NCI-H526 treated with DMSO at 0.1 percent for 48 hours (cell line): ENCODE measurements around the gene PCNT.

ENCODE experiments used
- DNase-seq: peaks from one replicate; lab custom pipeline; 2025; lab: John Stamatoyannopoulos, UW

PCNT gene

GRCh38 chr21:46323710-46324389, at the start of gene PCNT, which contains the start of gene C21orf58:
TSS of gene PCNT (plus strand) at chr21:46324156. CDS start at chr21:46324229, 73 bp downstream.
TSS of gene C21orf58 (minus strand) at chr21:46323870. CDS start at chr21:46322738, 1,132 bp downstream.
- DNase-seq, result peak; percentile 93

- no peak for DNase-seq
These were observed 49.1 kb upstream of the PCNT start for GRCh38 chr21:46274797-46275390.

GRCh38 chr21:46284077-46284644, 39.8 kb upstream of the PCNT start:
- DNase-seq, result no peak

GRCh38 chr21:46284733-46285132, 39.2 kb upstream of the PCNT start:
- no peak for DNase-seq

- DNase-seq, result no peak
These were observed 38.7 kb upstream of the PCNT start, which contains the start of gene MCM3AP for GRCh38 chr21:46285206-46285661. TSS of gene MCM3AP (minus strand) at chr21:46285611. CDS start at chr21:46285286, 325 bp downstream.

- DNase-seq, result peak; percentile 83
These were observed 38.0 kb upstream of the PCNT start, which contains the start of gene YBEY for GRCh38 chr21:46285761-46286647. TSS of gene YBEY (plus strand) at chr21:46286342. CDS start at chr21:46286914, 572 bp downstream.

GRCh38 chr21:46286648-46287002, 37.3 kb upstream of the PCNT start:
- DNase-seq, result peak; percentile 80

GRCh38 chr21:46287541-46287940, 36.4 kb upstream of the PCNT start:
- no peak for DNase-seq

- no peak for DNase-seq
These were observed 34.2 kb upstream of the PCNT start for GRCh38 chr21:46289655-46290179.

GRCh38 chr21:46291561-46291960, 32.4 kb upstream of the PCNT start:
- no peak for DNase-seq

GRCh38 chr21:46294647-46295176, 29.2 kb upstream of the PCNT start:
- no peak for DNase-seq

GRCh38 chr21:46295177-46295770, 28.7 kb upstream of the PCNT start:
- DNase-seq, result no peak

GRCh38 chr21:46295996-46296752, 27.8 kb upstream of the PCNT start:
- DNase-seq, result no peak

- DNase-seq, result no peak
These were observed 26.4 kb upstream of the PCNT start for GRCh38 chr21:46297338-46298271.

GRCh38 chr21:46299167-46299566, 24.8 kb upstream of the PCNT start:
- no peak for DNase-seq

GRCh38 chr21:46301759-46302158, 22.2 kb upstream of the PCNT start:
- DNase-seq, result no peak

- DNase-seq, result no peak
These were observed 19.5 kb upstream of the PCNT start for GRCh38 chr21:46304437-46304836.

GRCh38 chr21:46304955-46305354, 19.0 kb upstream of the PCNT start:
- no peak for DNase-seq

GRCh38 chr21:46307625-46308024, 16.3 kb upstream of the PCNT start:
- no peak for DNase-seq
